ENCODE measurements around the gene MKRN2OS.
A peak's percentile ranks its signal among the peaks of the same experiment; 100 is the strongest.

MKRN2OS gene

DNA sequence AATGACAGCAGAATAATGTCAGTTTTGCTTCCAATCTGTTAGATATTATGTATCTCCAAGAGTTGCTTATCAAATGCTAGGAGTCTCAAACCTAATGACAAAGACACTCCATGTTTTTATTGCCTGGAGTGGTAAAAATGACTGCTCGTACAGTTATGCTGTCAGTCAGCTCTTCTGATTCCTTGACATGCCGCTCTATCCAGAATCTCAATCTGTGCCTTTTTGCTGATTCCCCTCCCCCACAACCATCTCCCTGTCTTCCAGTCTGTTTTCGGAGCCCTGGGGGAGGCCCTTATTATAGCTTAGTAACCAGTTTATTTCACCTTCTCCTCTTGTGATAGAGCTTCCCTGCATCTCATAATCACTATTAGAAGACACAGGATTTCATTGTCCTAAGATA, 14.2 kb upstream of the MKRN2OS start:
- peaks cover 54% of the 10 kb centered on the region for H3K79me2 ChIP-seq (ENCODE audit: insufficient read depth, low read depth)
- H3K36me3 ChIP-seq (ENCODE audit: insufficient read depth), result no peaks in the 10 kb centered on the region
- H3K4me1 ChIP-seq (ENCODE audit: low read depth, poor library complexity, severe bottlenecking), result peaks cover 32% of the 10 kb centered on the region
- no peak overlapping the region for H2AFZ ChIP-seq (ENCODE audit: low read depth)
- peaks cover 9% of the 10 kb centered on the region; the same call in 1 of the 2 replicates for H4K20me1 ChIP-seq (ENCODE audit: insufficient read depth)
- H3K4me2 ChIP-seq, result no peak overlapping the region
- no peak overlapping the region for H3K4me3 ChIP-seq (IDR thresholded peaks at IDR 0.05; ENCODE audit: insufficient read depth, low read depth, low read length)
- no peak overlapping the region for H3K27ac ChIP-seq
- TF ChIP-seq, protein P1, sequence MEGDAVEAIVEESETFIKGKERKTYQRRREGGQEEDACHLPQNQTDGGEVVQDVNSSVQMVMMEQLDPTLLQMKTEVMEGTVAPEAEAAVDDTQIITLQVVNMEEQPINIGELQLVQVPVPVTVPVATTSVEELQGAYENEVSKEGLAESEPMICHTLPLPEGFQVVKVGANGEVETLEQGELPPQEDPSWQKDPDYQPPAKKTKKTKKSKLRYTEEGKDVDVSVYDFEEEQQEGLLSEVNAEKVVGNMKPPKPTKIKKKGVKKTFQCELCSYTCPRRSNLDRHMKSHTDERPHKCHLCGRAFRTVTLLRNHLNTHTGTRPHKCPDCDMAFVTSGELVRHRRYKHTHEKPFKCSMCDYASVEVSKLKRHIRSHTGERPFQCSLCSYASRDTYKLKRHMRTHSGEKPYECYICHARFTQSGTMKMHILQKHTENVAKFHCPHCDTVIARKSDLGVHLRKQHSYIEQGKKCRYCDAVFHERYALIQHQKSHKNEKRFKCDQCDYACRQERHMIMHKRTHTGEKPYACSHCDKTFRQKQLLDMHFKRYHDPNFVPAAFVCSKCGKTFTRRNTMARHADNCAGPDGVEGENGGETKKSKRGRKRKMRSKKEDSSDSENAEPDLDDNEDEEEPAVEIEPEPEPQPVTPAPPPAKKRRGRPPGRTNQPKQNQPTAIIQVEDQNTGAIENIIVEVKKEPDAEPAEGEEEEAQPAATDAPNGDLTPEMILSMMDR (conservative IDR thresholded peaks at IDR 0.05; ENCODE audit: low read depth, low read length), result no peak
- no peaks in the 10 kb centered on the region for H3K27me3 ChIP-seq (ENCODE audit: insufficient read depth, low read depth)
- H3K9ac ChIP-seq, result no peak overlapping the region

DNA sequence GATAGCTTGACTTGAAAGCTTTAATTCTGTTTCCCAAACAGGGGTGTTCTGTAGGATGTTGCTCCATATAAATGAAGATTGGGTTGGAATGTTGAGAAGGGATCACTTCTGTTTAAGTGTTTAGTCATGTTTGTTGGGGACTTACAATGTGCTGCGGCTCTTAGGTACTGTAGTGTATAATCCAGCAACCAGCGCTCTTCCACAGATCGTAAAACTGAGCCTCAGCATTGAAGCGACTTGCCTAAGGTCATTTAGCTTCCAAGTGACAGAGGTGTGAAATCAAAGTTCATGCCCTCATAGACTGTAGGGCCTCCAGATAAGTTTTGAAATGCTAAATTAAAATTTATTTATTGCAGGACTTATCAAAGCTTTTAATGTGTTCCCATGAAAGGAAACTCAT, 13.4 kb upstream of the MKRN2OS start:
- H4K20me1 ChIP-seq (ENCODE audit: insufficient read depth), result peaks cover 9% of the 10 kb centered on the region; the same call in 1 of the 2 replicates
- H3K36me3 ChIP-seq (ENCODE audit: insufficient read depth), result no peaks in the 10 kb centered on the region
- H3K79me2 ChIP-seq (ENCODE audit: insufficient read depth, low read depth), result peaks cover 46% of the 10 kb centered on the region
- H3K4me3 ChIP-seq (IDR thresholded peaks at IDR 0.05; ENCODE audit: insufficient read depth, low read depth, low read length), result no peak overlapping the region
- no peak overlapping the region for H3K9ac ChIP-seq
- H3K27ac ChIP-seq, result no peak overlapping the region
- peak overlapping the region; percentile 78; the same call in 1 of the 2 replicates for H3K4me2 ChIP-seq
- H2AFZ ChIP-seq (ENCODE audit: low read depth), result no peak overlapping the region
- H3K27me3 ChIP-seq (ENCODE audit: insufficient read depth, low read depth), result no peaks in the 10 kb centered on the region
- TF ChIP-seq, protein P1 (conservative IDR thresholded peaks at IDR 0.05; ENCODE audit: low read depth, low read length), result no peak
- peaks cover 32% of the 10 kb centered on the region for H3K4me1 ChIP-seq (ENCODE audit: low read depth, poor library complexity, severe bottlenecking)

DNA sequence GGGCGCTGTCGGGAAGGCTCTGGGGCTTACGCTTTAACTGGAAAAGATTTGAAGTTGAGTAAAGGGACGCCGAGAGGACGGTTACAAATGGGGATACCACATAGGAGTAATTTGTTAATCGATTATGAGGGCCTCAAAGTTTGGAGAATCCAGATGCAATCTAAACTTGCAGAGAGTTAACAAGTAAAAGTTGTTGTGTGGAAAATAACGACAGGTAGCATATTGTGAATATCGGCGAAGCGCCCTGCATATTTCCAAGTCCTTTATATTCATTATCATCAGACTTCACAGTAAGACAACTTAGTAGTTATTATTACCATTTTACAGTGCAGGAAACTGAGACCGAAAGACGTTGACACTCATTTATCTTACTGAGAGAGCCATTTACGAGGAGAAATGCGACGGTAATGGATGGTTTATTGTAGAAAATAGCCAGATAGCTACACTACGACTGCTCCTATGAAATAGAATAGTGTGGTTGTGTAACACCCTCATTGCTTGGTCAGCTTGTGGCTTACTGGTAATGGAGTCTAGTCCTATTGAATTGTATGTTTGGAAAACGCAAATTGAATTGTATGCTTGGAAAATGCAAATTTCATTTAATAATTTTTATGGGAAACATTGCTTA, 12.3 kb upstream of the MKRN2OS start:
- TF ChIP-seq, protein P1 (conservative IDR thresholded peaks at IDR 0.05; ENCODE audit: low read depth, low read length), result no peak
- Histone ChIP-seq H3K79me2 (ENCODE audit: insufficient read depth, low read depth) (peaks cover 44% of the 10 kb centered on the region), H3K9ac (peak overlapping the region; percentile 69; the same call in 1 of the 2 replicates), H3K27me3 (ENCODE audit: insufficient read depth, low read depth) (no peaks in the 10 kb centered on the region), H4K20me1 (ENCODE audit: insufficient read depth) (peaks cover 9% of the 10 kb centered on the region; the same call in 1 of the 2 replicates), H3K36me3 (ENCODE audit: insufficient read depth) (no peaks in the 10 kb centered on the region), H3K4me2 (peak overlapping the region; percentile 78), H3K4me3 (IDR thresholded peaks at IDR 0.05; ENCODE audit: insufficient read depth, low read depth, low read length) (no peak overlapping the region), H3K27ac (peak overlapping the region; percentile 63), H2AFZ (ENCODE audit: low read depth) (peak overlapping the region; percentile 97), H3K4me1 (ENCODE audit: low read depth, poor library complexity, severe bottlenecking) (peaks cover 32% of the 10 kb centered on the region)

DNA sequence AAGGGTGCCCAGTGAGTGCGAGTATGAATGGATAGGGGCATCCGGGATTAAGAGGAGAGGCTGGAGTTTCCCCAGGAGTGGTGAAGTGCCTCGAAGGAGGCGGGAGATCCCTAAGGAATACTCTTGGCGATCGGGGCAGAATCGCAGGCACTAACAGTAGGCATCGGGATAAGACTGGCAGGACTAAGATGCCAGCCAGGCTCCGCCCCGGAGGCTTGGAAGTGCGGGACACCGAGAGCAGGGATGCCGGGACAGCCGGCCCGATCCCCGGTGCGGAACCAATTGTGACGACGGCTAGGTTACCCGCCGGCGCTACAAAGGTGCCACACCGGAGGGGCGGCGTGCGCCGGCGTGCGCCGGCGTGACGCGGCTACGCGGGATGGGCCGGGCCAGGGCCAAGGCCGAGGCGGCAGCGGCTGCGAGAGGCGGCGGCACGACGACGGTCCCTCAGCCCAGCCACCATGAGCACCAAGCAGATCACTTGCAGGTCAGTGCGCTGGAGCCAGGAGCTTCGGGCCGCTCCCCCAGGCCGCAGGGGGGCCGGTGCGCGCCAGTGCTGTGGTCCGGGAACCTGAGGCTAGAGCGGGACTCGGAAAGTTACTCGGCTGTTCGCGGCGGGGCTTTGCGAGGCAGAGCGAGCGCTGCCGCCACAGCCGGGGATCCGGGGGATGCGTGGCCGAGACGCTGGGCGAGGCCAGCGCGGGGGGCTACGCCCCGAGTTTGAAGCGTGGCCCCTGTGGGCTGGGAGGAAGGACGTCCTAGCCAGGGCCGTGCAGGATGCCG, 11.6 kb upstream of the MKRN2OS start, which contains the start of gene MKRN2:
Gene MKRN2, plus strand, starts transcription at position 398 of the 783 bp plus-strand sequence. Its CDS starts 64 bp downstream, at position 462.
- Histone ChIP-seq H3K4me1 (ENCODE audit: low read depth, poor library complexity, severe bottlenecking) (peaks cover 32% of the 10 kb centered on the region), H2AFZ (ENCODE audit: low read depth) (peak within 1 kb of the TSS; percentile 97), H3K27ac (peak within 1 kb of the TSS; percentile 63), H3K4me3 (IDR thresholded peaks at IDR 0.05; ENCODE audit: insufficient read depth, low read depth, low read length) (no peak within 1 kb of the TSS), H3K4me2 (peak within 1 kb of the TSS; percentile 78), H3K79me2 (ENCODE audit: insufficient read depth, low read depth) (peaks cover 44% of the 10 kb centered on the region), H3K36me3 (ENCODE audit: insufficient read depth) (no peaks in the 10 kb centered on the region), H3K9ac (peak within 1 kb of the TSS; percentile 69; the same call in 1 of the 2 replicates), H4K20me1 (ENCODE audit: insufficient read depth) (peaks cover 9% of the 10 kb centered on the region; the same call in 1 of the 2 replicates), H3K27me3 (ENCODE audit: insufficient read depth, low read depth) (no peaks in the 10 kb centered on the region)
- TF ChIP-seq, protein P1 (conservative IDR thresholded peaks at IDR 0.05; ENCODE audit: low read depth, low read length), result no peak
